HEK293T (cell line): Measurements from ENCODE around the gene SLC25A21.
"Not testable (repeated sequence)": the region's sequence is repeated elsewhere in the genome, so short reads cannot be mapped to it uniquely, and the experiment has no call there.

Experiments
- CTCF ChIA-PET: fragments of 350-600 bp; formaldehyde crosslinking; extraction: SDS; loops from one replicate; lab custom pipeline; 2021; ENCODE audit warnings: antibody characterized with exemption, inconsistent platforms; lab: Yijun Ruan, JAX
- POLR2A ChIA-PET: fragments of 350-600 bp; formaldehyde crosslinking; extraction: SDS; loops from one replicate; lab custom pipeline; 2020; ENCODE audit warnings: antibody characterized with exemption, inconsistent platforms; lab: Yijun Ruan, JAX
- DNase-seq: peaks from one replicate; pipeline ENCODE4 v3.0.0; 2012; ENCODE audit warnings: mixed read lengths; ENCODE audit errors: extremely low spot score
- ARNT ChIP-seq: fragments of 450-650 bp; IDR thresholded peaks from 2 replicates; pipeline ENCODE4 v1.6.1; 2017; ENCODE audit warnings: mild to moderate bottlenecking
- BHLHE40 ChIP-seq: fragments of 450-650 bp; IDR thresholded peaks from 2 replicates; pipeline ENCODE4 v1.6.1; 2016; ENCODE audit warnings: mild to moderate bottlenecking, moderate library complexity, borderline replicate concordance
- CTBP1 ChIP-seq: fragments of 450-650 bp; IDR thresholded peaks from 2 replicates; pipeline ENCODE4 v1.6.1; 2016; ENCODE audit warnings: borderline replicate concordance
- ELF4 ChIP-seq: fragments of 450-650 bp; IDR thresholded peaks from 2 replicates; pipeline ENCODE4 v1.6.1; 2017; ENCODE audit warnings: antibody characterized with exemption
- FOXA1 ChIP-seq: fragments of 450-650 bp; IDR thresholded peaks from 2 replicates; pipeline ENCODE4 v1.6.1; 2016; ENCODE audit warnings: mild to moderate bottlenecking
- FOXK2 ChIP-seq: fragments of 450-650 bp; IDR thresholded peaks from 2 replicates; pipeline ENCODE4 v1.6.1; 2016; ENCODE audit warnings: mild to moderate bottlenecking
- FOXM1 ChIP-seq: fragments of 450-650 bp; IDR thresholded peaks from 2 replicates; pipeline ENCODE4 v1.6.1; 2017; ENCODE audit warnings: mild to moderate bottlenecking, borderline replicate concordance
- HDGF ChIP-seq: fragments of 450-650 bp; IDR thresholded peaks from 2 replicates; pipeline ENCODE4 v1.6.1; 2017; ENCODE audit warnings: antibody characterized with exemption, borderline replicate concordance
- L3MBTL2 ChIP-seq: fragments of 450-650 bp; conservative IDR thresholded peaks from 2 replicates; pipeline ENCODE4 v1.6.1; 2016; ENCODE audit warnings: mild to moderate bottlenecking
- LEF1 ChIP-seq: fragments of 450-650 bp; IDR thresholded peaks from 2 replicates; pipeline ENCODE4 v1.6.1; 2017; ENCODE audit warnings: mild to moderate bottlenecking, borderline replicate concordance
- NFRKB ChIP-seq: fragments of 450-650 bp; IDR thresholded peaks from 2 replicates; pipeline ENCODE4 v1.6.1; 2016; ENCODE audit warnings: mild to moderate bottlenecking, moderate library complexity
- PKNOX1 ChIP-seq: fragments of 450-650 bp; IDR thresholded peaks from 2 replicates; pipeline ENCODE4 v1.6.1; 2016
- SP1 ChIP-seq: fragments of 450-650 bp; IDR thresholded peaks from 2 replicates; pipeline ENCODE4 v1.6.1; 2017
- SUZ12 ChIP-seq: fragments of 450-650 bp; IDR thresholded peaks from 2 replicates; pipeline ENCODE4 v1.6.1; 2016; ENCODE audit warnings: mild to moderate bottlenecking
- TARDBP ChIP-seq: fragments of 450-650 bp; IDR thresholded peaks from 2 replicates; pipeline ENCODE4 v1.6.1; 2016
- ZNF384 ChIP-seq: fragments of 450-650 bp; IDR thresholded peaks from 2 replicates; pipeline ENCODE4 v1.6.1; 2016

SLC25A21 gene

GRCh38 chr14:37187294-37187693, 14.9 kb upstream of the SLC25A21 start:
- TF ChIP-seq SUZ12 (no peak), L3MBTL2 (no peak)
- ChIA-PET CTCF (no interaction called here), POLR2A (interaction anchor here (1.4 to 1.5 kb wide), 2 partner anchors 8 to 15 kb away, joined by 3 read pairs; partner anchors contain the start of gene SLC25A21)
- no peak for DNase-seq

GRCh38 chr14:37186865-37187264, 14.5 kb upstream of the SLC25A21 start:
- ChIA-PET CTCF (no interaction called here), POLR2A (interaction anchor here (1.4 to 1.5 kb wide), 2 partner anchors 9 to 14 kb away, joined by 3 read pairs; partner anchors contain the start of gene SLC25A21)
- no peak for TF ChIP-seq SUZ12
- no peak for TF ChIP-seq TARDBP
- TF ChIP-seq ELF4 = no peak
- TF ChIP-seq ARNT = no peak
- TF ChIP-seq FOXM1 = no peak
- no peak for TF ChIP-seq CTBP1
- no peak for TF ChIP-seq ZNF384
- no peak for DNase-seq

- POLR2A ChIA-PET = interaction anchor here (1.4 kb wide), 1 partner anchor 10 kb away, joined by 3 read pairs; no protein-coding TSS in a partner anchor
- no peak for DNase-seq
- TF ChIP-seq CTBP1 = no peak
- TF ChIP-seq FOXK2 = no peak
- TF ChIP-seq PKNOX1 = no peak
- no peak for TF ChIP-seq FOXA1
- no peak for TF ChIP-seq FOXM1
- TF ChIP-seq NFRKB = no peak
- TF ChIP-seq HDGF = no peak
- no peak for TF ChIP-seq SUZ12
- no peak for TF ChIP-seq L3MBTL2
- no peak for TF ChIP-seq ELF4
- no peak for TF ChIP-seq SP1
- no peak for TF ChIP-seq TARDBP
- TF ChIP-seq ZNF384 = no peak
- TF ChIP-seq LEF1 = no peak
- no peak for TF ChIP-seq BHLHE40
- TF ChIP-seq ARNT = no peak
- CTCF ChIA-PET = interaction anchor here (0.6 kb wide), 1 partner anchor 267 kb away, joined by 3 read pairs; no protein-coding TSS in a partner anchor
These were observed 13.3 kb upstream of the SLC25A21 start for GRCh38 chr14:37185670-37186069.

- DNase-seq, POLR2A ChIA-PET, CTCF ChIA-PET: not testable (repeated sequence)
These were observed 12.1 kb upstream of the SLC25A21 start for GRCh38 chr14:37184520-37184919.

GRCh38 chr14:37181441-37181840, 9.0 kb upstream of the SLC25A21 start:
- POLR2A ChIA-PET = no interaction called here
- DNase-seq = no peak
- CTCF ChIA-PET = no interaction called here
- TF ChIP-seq FOXA1 (no peak), NFRKB (no peak)

GRCh38 chr14:37180886-37181285, 8.5 kb upstream of the SLC25A21 start:
- POLR2A ChIA-PET, CTCF ChIA-PET, DNase-seq: not testable (repeated sequence)

GRCh38 chr14:37179896-37180502, 7.6 kb upstream of the SLC25A21 start:
- POLR2A ChIA-PET = no interaction called here
- no peak for DNase-seq
- CTCF ChIA-PET = no interaction called here
- TF ChIP-seq SP1 = no peak
- no peak for TF ChIP-seq FOXM1
- TF ChIP-seq ARNT = no peak
- no peak for TF ChIP-seq FOXK2
- no peak for TF ChIP-seq TARDBP
- TF ChIP-seq SUZ12 = no peak
- no peak for TF ChIP-seq HDGF
- TF ChIP-seq CTBP1 = no peak
- no peak for TF ChIP-seq NFRKB
- TF ChIP-seq ELF4 = no peak

- ChIA-PET CTCF (interaction anchor here (0.8 to 1.1 kb wide), 2 partner anchors 24 to 25 kb away, joined by 3 read pairs; partner anchors contain the start of gene MIPOL1), POLR2A (interaction anchor here (0.6 to 2.0 kb wide), 5 partner anchors 21 to 852 kb away, joined by 3 to 18 read pairs (median 7); partner anchors contain the start of gene MIPOL1)
- no peak for DNase-seq
- TF ChIP-seq L3MBTL2 (no peak), SUZ12 (no peak), LEF1 (no peak), ELF4 (no peak), TARDBP (no peak), ARNT (no peak), FOXK2 (no peak), NFRKB (no peak), FOXA1 (no peak), HDGF (no peak), SP1 (no peak), CTBP1 (no peak), FOXM1 (no peak)
These were observed 669 bp upstream of the SLC25A21 start for GRCh38 chr14:37172936-37173614.
